Neutrophil (primary cell): ENCODE measurements around the gene PCBD2.

Source experiments
- H3K27ac ChIP-seq: fragments of 200-600 bp; sonication (generic); 2 replicates; pipeline ENCODE4 v1.5.1; 2016; ENCODE audit warnings: mild to moderate bottlenecking, moderate library complexity
- H3K27me3 ChIP-seq: fragments of 200-600 bp; sonication (generic); 2 replicates; pipeline ENCODE4 v1.6.0; 2016; ENCODE audit warnings: mild to moderate bottlenecking
- H3K36me3 ChIP-seq: fragments of 200-600 bp; sonication (generic); 2 replicates; pipeline ENCODE4 v1.5.1; 2017
- H3K4me1 ChIP-seq, 2 experiments: fragments of 200-600 bp in 1 of 2; sonication (generic) in 1 of 2; 1 replicate in 1 of 2; 2 replicates in 1 of 2; pipeline versions ENCODE4 v1.5.1 to v1.6.1; 2013 to 2016; ENCODE audit warnings: low read depth in 1 of 2, low read length in 1 of 2, mild to moderate bottlenecking in 1 of 2, moderate library complexity in 1 of 2; ENCODE audit not compliant: control insufficient read depth in 1 of 2, insufficient read depth in 1 of 2
- H3K4me3 ChIP-seq, 2 experiments: fragments of 200-600 bp in 1 of 2; sonication (generic) in 1 of 2; 1 replicate in 1 of 2; 2 replicates in 1 of 2; pipeline ENCODE4 v1.5.1; 2013 to 2016; ENCODE audit warnings: low read depth in 1 of 2, low read length in 1 of 2, mild to moderate bottlenecking in 1 of 2, moderate library complexity in 1 of 2
- H3K9me3 ChIP-seq: fragments of 200-600 bp; sonication (generic); 2 replicates; pipeline ENCODE4 v1.5.1; 2016
- TF ChIP-seq, protein P1 (sequence below): fragments of 200-600 bp; sonication (generic); IDR thresholded peaks from 2 replicates; pipeline ENCODE4 v1.5.1; 2016; ENCODE audit warnings: antibody characterized with exemption

PCBD2 gene

DNA sequence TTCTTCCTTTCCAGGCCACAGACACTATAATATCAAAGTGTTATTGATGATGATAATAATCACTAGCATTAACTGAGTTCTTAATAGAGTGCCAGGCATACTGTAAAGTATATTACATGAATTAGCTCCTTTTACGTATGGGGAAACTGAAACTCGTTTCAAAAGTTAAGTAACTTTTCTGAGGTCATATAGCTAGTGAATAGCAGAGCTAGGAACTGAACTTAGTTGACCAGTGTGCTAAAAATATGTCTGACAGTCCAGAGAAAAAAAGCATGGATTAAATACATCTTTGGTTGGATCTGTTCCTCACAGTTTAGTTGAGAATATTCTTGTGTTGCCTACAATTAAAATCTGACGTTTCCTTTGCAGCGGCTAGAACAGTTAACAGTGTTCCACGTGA is 44.4 kb downstream of the PCBD2 start:
- Histone ChIP-seq H3K36me3 (no peaks in the 10 kb centered on the region), H3K27me3 (no peaks in the 10 kb centered on the region), H3K4me1 (no peaks in the 10 kb centered on the region), H3K9me3 (no peaks in the 10 kb centered on the region), H3K4me3 (no peak overlapping the region), H3K27ac (no peak overlapping the region)
- TF ChIP-seq, protein P1, sequence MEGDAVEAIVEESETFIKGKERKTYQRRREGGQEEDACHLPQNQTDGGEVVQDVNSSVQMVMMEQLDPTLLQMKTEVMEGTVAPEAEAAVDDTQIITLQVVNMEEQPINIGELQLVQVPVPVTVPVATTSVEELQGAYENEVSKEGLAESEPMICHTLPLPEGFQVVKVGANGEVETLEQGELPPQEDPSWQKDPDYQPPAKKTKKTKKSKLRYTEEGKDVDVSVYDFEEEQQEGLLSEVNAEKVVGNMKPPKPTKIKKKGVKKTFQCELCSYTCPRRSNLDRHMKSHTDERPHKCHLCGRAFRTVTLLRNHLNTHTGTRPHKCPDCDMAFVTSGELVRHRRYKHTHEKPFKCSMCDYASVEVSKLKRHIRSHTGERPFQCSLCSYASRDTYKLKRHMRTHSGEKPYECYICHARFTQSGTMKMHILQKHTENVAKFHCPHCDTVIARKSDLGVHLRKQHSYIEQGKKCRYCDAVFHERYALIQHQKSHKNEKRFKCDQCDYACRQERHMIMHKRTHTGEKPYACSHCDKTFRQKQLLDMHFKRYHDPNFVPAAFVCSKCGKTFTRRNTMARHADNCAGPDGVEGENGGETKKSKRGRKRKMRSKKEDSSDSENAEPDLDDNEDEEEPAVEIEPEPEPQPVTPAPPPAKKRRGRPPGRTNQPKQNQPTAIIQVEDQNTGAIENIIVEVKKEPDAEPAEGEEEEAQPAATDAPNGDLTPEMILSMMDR, result no peak

DNA sequence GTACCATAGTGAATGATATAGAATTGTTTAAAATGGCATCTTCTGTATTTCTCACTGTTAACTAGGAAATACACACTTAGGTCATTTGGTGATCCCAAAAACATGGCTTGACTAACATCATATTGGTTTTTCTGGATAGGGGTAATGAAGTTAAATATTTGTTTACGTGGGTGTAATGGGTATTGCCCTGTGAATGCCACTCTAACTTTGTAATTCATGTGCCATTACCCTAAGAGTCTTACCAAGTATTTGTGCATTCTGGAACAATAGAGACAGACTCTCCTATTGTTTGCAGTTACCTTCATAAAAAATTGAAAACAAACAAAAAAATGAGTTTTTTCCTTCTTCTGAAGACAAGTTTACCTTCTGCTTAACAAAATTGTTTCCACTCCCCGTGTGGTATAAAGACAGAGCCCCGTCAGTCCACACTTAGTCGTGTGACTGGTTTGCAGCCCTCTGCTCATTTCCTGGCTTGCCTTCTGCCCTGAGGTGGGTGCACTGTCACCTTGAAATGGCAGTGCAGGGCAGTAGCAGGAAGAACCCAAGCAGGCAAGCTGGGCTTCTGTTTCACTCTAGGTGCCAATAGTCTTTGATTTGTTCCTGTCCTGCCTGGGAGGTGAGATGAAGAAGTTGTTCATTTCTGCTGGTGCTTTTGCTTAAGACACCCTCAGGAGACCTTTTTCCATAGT is 53.1 kb downstream of the PCBD2 start:
- peaks cover 4% of the 10 kb centered on the region for H3K9me3 ChIP-seq
- H3K36me3 ChIP-seq, result peaks cover 25% of the 10 kb centered on the region
- H3K4me3 ChIP-seq, result no peak overlapping the region
- TF ChIP-seq, protein P1, result no peak
- no peak overlapping the region for H3K27ac ChIP-seq
- no peaks in the 10 kb centered on the region for H3K4me1 ChIP-seq
- no peaks in the 10 kb centered on the region for H3K27me3 ChIP-seq

DNA sequence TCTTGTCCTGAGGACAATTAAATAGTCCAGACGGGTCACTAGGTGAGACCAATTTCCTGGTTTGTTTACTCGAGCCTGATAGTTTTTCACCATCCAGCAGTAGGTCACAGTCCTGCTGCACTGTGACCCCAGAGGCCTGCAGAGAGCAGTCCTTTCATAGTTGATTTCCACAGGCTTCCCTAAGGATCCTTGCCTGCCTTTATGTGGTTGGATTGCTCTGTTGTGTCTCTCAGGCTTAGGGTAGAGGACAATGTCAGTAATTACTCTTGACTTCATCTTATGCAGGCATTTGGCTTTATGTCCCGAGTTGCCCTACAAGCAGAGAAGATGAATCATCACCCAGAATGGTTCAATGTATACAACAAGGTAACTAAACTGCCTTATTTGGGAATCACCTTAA is 53.8 kb downstream of the PCBD2 start:
- Histone ChIP-seq H3K4me1 (no peaks in the 10 kb centered on the region), H3K27me3 (no peaks in the 10 kb centered on the region), H3K9me3 (peaks cover 4% of the 10 kb centered on the region), H3K4me3 (no peak overlapping the region), H3K27ac (no peak overlapping the region), H3K36me3 (peaks cover 26% of the 10 kb centered on the region)
- TF ChIP-seq, protein P1, result no peak

DNA sequence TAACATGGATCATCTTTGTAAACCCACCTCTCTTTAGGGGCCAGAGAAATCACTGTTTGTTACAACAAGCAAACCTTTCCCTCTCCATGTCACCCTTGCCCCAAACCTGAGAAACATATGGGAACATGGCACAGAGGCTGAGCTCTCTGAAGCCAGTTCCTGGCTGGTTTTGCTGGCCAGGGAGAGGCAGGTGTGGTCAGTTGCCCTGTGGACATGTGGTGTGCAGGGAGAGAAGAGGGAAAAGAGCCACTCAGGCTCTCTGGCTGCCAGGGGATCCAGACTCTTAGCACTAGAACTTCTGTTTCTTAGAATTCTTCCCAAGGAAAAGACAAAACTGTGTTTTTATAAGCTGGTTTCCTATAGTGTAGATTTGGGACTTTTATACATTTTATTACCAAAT is 58.2 kb downstream of the PCBD2 start:
- no peaks in the 10 kb centered on the region for H3K4me1 ChIP-seq
- no peak overlapping the region for H3K27ac ChIP-seq
- no peaks in the 10 kb centered on the region for H3K27me3 ChIP-seq
- H3K9me3 ChIP-seq, result no peaks in the 10 kb centered on the region
- no peak overlapping the region for H3K4me3 ChIP-seq
- TF ChIP-seq, protein P1, result no peak
- H3K36me3 ChIP-seq, result peaks cover 40% of the 10 kb centered on the region

DNA sequence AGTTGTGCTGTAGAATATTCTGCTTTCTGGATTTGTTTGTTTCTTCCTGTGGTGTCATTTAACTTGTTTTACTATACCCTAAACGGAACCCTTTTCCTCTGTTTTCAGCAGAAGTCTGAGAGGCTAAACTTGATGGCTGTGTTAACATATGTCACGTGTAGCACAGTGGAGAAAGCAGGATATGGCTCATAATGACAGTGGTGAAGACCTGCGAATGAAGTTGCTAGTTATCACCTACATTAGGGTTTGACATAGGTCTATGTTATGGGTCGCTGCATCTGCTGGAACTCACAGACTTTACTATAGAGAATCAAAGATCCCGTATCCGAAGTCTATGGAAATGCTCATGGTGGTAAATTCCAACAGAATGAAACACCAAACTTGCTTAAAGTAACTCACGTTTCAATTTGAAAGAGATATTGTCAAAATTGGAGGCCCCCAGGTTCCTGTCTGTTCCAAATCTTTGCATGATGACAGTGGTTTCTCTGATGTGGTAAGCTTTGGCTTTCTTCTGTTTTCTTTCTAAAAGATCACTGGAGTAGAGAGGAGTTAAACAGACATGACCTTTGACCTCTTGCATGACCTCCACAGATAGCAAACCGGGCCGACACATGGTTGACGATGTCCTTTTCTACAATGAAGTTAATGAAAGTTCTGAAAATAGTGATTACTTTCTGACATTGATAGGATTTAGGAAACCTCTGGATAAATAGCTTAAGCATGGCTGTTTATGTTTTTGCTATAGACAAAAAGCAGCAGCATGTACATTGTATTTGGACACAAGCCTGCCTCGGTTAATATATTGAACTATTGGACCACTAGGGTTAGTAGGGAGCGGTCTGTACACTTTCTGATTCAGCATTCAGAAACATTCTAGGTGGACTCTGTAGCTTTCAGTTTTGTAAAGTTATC is 59.7 kb downstream of the PCBD2 start:
- H3K36me3 ChIP-seq, result peaks cover 40% of the 10 kb centered on the region
- no peak overlapping the region for H3K27ac ChIP-seq
- no peak overlapping the region for H3K4me3 ChIP-seq
- TF ChIP-seq, protein P1, result no peak
- no peaks in the 10 kb centered on the region for H3K27me3 ChIP-seq
- H3K4me1 ChIP-seq, result no peaks in the 10 kb centered on the region
- H3K9me3 ChIP-seq, result no peaks in the 10 kb centered on the region
